Activated T-cell treated with anti-CD3 and anti-CD28 coated beads, Interleukin-2, amount 50 U/mL, for 24 hours (primary cell): ENCODE data around the gene ABI3BP.

ENCODE experiments used
- DNase-seq: peaks from one replicate; pipeline ENCODE4 v3.0.0-alpha.2; 2020
- H3K27ac Mint-ChIP-seq: 2 replicates; pipeline ENCODE4 v1.8.0; 2020; ENCODE audit warnings: mild to moderate bottlenecking, mixed read lengths
- H3K27me3 Mint-ChIP-seq: 2 replicates; pipeline ENCODE4 v1.8.0; 2020; ENCODE audit warnings: mixed read lengths
- H3K36me3 Mint-ChIP-seq: 2 replicates; pipeline ENCODE4 v1.8.0; 2020; ENCODE audit warnings: low read depth, mixed read lengths
- H3K4me1 Mint-ChIP-seq: 2 replicates; pipeline ENCODE4 v1.8.0; 2020; ENCODE audit warnings: low read depth, mixed read lengths
- H3K4me3 Mint-ChIP-seq: 2 replicates; pipeline ENCODE4 v1.8.0; 2020; ENCODE audit warnings: mild to moderate bottlenecking, moderate library complexity, mixed read lengths
- H3K9me3 Mint-ChIP-seq: 2 replicates; pipeline ENCODE4 v1.8.0; 2020; ENCODE audit warnings: mixed read lengths

The ABI3BP gene

DNA sequence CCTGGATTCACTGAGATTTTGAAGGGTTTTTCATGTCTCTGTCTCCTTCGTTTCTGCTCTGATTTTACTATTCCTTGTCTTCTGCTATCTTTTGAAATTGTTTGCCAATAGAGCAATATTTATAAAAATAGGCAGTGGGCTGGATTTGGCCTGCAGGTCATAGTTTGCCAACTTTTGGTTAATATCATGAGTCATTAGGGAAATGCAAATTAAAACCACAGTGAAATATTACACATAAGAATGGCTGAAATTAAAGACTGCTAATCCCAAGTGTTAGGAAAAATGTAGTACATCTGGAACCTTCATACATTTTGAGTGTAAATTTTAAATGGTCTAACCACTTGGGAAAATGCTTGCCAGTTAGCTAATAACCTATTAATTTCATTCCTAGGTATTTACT is 56.3 kb downstream of the ABI3BP start:
- DNase-seq, result no peak
- no peaks in the 10 kb centered on the region for H3K36me3 Mint-ChIP-seq
- no peaks in the 10 kb centered on the region for H3K4me1 Mint-ChIP-seq
- no peaks in the 10 kb centered on the region for H3K9me3 Mint-ChIP-seq
- H3K27me3 Mint-ChIP-seq, result peaks cover 12% of the 10 kb centered on the region
- no peak overlapping the region for H3K27ac Mint-ChIP-seq
- H3K4me3 Mint-ChIP-seq, result no peak overlapping the region

DNA sequence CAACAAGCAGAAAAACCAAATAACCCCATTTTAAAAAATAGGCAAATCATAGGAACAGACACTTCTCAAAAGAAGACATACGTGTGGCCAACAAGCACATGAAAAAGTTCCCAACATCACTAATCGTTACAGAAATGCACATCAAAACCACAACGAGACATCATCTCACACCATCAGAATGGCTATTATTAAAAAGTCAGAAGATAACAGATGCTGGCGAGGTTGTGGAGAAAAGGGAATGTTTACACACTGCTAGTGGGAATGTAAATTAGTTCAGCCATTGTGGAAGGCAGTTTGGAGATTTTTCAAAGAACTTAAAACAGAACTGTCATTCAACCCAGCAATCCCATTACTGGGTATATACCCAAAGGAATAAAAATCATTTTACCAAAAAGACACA is 60.7 kb downstream of the ABI3BP start:
- DNase-seq, result no peak
- Mint-ChIP-seq H3K4me1 (no peaks in the 10 kb centered on the region), H3K36me3 (no peaks in the 10 kb centered on the region), H3K9me3 (no peaks in the 10 kb centered on the region), H3K27ac (no peak overlapping the region), H3K4me3 (no peak overlapping the region), H3K27me3 (peaks cover 7% of the 10 kb centered on the region)

- no peak for DNase-seq
- Mint-ChIP-seq H3K9me3 (no peaks in the 10 kb centered on the region), H3K4me3 (no peak overlapping the region), H3K27ac (no peak overlapping the region), H3K4me1 (no peaks in the 10 kb centered on the region), H3K27me3 (peaks cover 10% of the 10 kb centered on the region), H3K36me3 (no peaks in the 10 kb centered on the region)
Measured at GRCh38 chr3:100928638-100929428, 64.4 kb downstream of the ABI3BP start.

DNA sequence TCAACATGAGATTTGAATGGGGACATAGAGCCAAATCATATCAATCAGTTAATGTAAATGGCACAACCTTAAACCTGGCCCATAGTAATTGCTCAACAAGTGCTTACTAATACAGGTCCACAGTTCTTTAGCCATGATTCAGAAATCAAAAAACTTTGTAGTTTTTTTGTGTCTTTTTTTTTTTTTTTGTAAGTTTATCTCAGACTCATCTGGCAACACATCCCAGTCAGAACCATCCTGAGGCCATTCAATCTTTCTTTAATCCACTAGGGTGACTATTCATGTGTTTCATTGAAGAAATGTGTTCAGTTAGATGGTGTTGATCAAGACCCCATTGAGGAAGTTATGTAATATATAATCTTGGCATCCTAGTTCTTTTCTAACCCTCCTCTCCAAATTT is 65.4 kb downstream of the ABI3BP start:
- H3K27ac Mint-ChIP-seq, result no peak overlapping the region
- no peak overlapping the region for H3K4me3 Mint-ChIP-seq
- no peaks in the 10 kb centered on the region for H3K4me1 Mint-ChIP-seq
- peaks cover 14% of the 10 kb centered on the region for H3K27me3 Mint-ChIP-seq
- H3K36me3 Mint-ChIP-seq, result no peaks in the 10 kb centered on the region
- H3K9me3 Mint-ChIP-seq, result no peaks in the 10 kb centered on the region
- DNase-seq, result no peak

DNA sequence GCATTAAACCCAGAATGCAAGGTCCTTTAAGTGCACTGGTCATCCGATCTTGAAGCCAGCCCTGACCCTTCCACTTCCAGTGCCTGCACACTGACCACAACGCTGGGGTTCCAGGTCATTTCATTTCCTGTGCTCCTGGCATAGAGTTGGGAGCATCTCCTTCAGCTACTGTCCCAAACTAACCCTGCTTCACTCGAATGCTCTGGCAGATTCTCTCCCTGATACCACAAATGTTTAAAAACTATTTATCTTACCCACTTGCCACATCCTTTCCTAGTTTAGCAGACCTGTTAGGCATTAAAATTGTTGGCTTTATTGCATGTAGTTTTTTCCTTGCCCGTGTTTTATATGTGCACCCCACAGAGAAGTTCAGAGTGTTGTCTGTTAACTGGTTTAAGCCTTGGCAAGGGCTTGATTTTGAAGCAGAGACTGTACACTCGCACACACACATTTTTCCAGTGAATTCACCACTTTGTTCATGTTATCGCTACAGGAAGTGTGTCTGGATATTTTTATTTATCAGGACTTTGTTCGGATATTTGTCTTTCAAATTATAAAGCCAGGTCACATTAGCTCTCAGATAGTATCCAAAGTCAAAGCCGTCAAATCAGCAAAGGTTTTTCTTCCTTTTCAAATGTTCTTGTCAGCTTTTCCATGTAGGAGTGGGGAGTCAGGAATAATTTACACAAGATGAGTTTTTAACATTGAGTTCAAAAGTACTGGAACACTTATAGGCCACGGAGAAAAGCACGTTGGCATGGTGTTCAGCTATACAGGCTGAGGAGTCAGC is 77.3 kb downstream of the ABI3BP start:
- DNase-seq, result no peak
- Mint-ChIP-seq H3K27me3 (peaks cover 6% of the 10 kb centered on the region), H3K4me1 (no peaks in the 10 kb centered on the region), H3K9me3 (no peaks in the 10 kb centered on the region), H3K36me3 (no peaks in the 10 kb centered on the region), H3K4me3 (no peak overlapping the region), H3K27ac (no peak overlapping the region)

DNA sequence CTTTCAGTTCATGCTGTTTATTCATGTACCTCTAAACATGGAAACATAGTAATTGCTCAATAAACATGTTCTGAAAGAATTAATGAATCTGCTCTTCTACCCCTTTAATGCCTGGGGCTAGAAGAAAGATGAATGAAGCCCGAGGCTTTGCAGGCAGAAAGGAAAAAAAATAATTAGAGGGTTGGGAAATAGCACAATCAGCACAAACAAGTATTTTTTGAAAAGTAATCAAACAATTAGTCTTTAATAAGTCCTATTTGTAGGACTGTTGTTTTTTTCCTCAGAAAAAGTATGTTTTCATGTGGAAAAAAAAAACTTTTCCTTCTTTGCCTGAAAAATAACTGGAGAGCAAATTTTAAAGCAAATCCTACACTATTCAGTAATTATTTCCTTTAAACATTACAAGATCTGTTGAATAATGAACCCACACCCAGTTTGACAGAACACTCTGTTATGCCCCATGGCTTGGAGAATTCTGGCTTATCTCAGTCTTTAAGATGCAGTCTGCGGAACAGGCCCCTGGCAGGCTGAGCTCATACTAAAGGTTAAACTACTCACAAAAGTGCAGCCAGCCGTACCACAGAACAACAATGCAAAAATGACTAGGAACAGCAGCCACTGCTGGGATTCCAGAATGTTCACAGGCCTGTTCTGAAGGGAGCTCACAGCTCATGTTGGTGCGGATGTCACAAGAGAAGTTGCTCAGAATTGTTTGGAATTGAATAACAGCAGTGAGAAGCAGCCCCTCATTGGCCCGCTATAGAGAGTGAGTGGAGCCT is 79.2 kb downstream of the ABI3BP start:
- no peaks in the 10 kb centered on the region for H3K4me1 Mint-ChIP-seq
- H3K27me3 Mint-ChIP-seq, result peaks cover 8% of the 10 kb centered on the region
- H3K4me3 Mint-ChIP-seq, result no peak overlapping the region
- no peaks in the 10 kb centered on the region for H3K9me3 Mint-ChIP-seq
- no peaks in the 10 kb centered on the region for H3K36me3 Mint-ChIP-seq
- no peak overlapping the region for H3K27ac Mint-ChIP-seq
- no peak for DNase-seq

DNA sequence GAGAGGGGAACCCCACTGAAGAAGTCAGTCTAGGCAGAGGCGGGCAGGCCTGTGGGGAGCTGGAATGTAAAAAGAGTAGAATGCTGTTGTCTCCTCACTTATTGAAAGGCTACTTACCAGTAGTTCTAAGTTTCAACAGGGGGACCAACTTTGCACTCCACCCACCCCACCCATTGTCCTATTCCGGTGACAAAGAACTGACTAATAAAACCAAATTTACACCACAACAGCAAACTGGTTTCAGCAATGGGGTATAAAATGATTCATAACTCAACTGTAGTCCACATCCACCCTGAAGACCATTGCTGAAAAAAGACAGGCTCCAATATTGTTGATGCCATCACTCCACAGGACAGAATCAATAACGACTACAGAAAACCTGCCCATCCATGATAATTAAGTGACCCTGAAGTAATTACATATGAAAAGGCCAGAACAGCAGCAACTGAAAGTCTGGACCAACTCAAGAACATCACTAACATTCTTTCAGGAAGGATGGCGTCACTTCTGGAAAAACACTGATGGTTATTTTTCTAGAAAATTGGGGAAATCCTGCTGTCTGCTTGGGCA is 80.2 kb downstream of the ABI3BP start:
- Mint-ChIP-seq H3K4me1 (no peaks in the 10 kb centered on the region), H3K27me3 (peaks cover 9% of the 10 kb centered on the region), H3K9me3 (no peaks in the 10 kb centered on the region)

DNA sequence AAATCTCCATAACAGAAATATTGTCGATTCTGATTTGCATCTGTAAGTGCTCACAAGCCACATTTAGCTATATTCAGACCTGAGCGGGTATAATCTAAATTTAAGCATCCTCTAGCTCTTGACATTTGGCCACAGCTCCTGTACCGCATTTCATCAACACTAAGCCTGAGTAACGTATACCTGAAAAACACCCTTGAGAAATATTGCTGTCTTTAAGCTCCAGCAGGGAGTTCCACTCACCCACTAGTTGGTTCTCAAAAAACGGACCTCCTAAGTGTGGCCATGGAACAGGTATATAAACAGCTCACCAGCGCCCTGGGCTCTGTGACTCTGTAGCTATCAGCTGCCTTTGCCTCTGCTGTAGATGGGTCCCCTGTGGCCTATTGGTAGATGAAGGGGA is 80.7 kb downstream of the ABI3BP start:
- H3K9me3 Mint-ChIP-seq, result no peaks in the 10 kb centered on the region
- H3K4me1 Mint-ChIP-seq, result no peaks in the 10 kb centered on the region
- no peak for DNase-seq
- no peak overlapping the region for H3K27ac Mint-ChIP-seq
- H3K27me3 Mint-ChIP-seq, result peaks cover 9% of the 10 kb centered on the region
- H3K4me3 Mint-ChIP-seq, result no peak overlapping the region
- H3K36me3 Mint-ChIP-seq, result no peaks in the 10 kb centered on the region

More for the DNA sequence above, 80.2 kb downstream of the ABI3BP start:
- no peak for DNase-seq
- Mint-ChIP-seq H3K4me3 (no peak overlapping the region), H3K36me3 (no peaks in the 10 kb centered on the region), H3K27ac (no peak overlapping the region)

GRCh38 chr3:100911956-100912355 is 81.3 kb downstream of the ABI3BP start:
- no peak for DNase-seq
- H3K9me3 Mint-ChIP-seq, result no peaks in the 10 kb centered on the region
- H3K27ac Mint-ChIP-seq, result no peak overlapping the region
- H3K36me3 Mint-ChIP-seq, result no peaks in the 10 kb centered on the region
- H3K4me1 Mint-ChIP-seq, result no peaks in the 10 kb centered on the region
- no peak overlapping the region for H3K4me3 Mint-ChIP-seq
- peaks cover 14% of the 10 kb centered on the region for H3K27me3 Mint-ChIP-seq

DNA sequence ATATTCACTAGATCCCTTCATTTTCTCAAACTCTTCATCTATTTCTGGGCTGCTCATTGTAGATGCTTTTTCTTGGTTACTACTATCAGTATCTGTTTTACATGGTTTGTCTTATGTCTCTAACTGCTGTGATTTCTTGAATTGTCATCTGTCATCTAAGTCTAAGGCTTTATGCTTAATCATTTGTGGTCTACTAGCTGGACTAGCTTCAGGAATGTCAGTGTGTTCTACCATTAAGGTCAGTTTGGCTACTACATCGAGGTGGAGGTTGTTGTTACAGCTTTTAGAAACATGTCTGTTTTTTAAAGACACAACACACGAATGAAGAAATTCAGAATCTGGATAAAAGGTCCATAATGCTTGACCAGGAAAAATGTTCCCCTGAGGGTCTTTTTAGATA is 82.2 kb downstream of the ABI3BP start:
- Mint-ChIP-seq H3K36me3 (no peaks in the 10 kb centered on the region), H3K4me3 (no peak overlapping the region), H3K4me1 (no peaks in the 10 kb centered on the region), H3K27me3 (peaks cover 14% of the 10 kb centered on the region), H3K27ac (no peak overlapping the region), H3K9me3 (no peaks in the 10 kb centered on the region)
- DNase-seq, result no peak

- Mint-ChIP-seq H3K4me3 (no peak overlapping the region), H3K27ac (no peak overlapping the region), H3K9me3 (peaks cover 3% of the 10 kb centered on the region), H3K36me3 (no peaks in the 10 kb centered on the region), H3K27me3 (peaks cover 9% of the 10 kb centered on the region), H3K4me1 (peaks cover 5% of the 10 kb centered on the region)
- no peak for DNase-seq
Measured at GRCh38 chr3:100902572-100902971, 90.6 kb downstream of the ABI3BP start.

- H3K4me3 Mint-ChIP-seq, result no peak overlapping the region
- peaks cover 3% of the 10 kb centered on the region for H3K9me3 Mint-ChIP-seq
- H3K36me3 Mint-ChIP-seq, result no peaks in the 10 kb centered on the region
- peaks cover 4% of the 10 kb centered on the region for H3K27me3 Mint-ChIP-seq
- no peak overlapping the region for H3K27ac Mint-ChIP-seq
- peaks cover 5% of the 10 kb centered on the region for H3K4me1 Mint-ChIP-seq
- no peak for DNase-seq
Measured at GRCh38 chr3:100900671-100901335, 92.4 kb downstream of the ABI3BP start.

GRCh38 chr3:100899440-100900091 is 93.7 kb downstream of the ABI3BP start:
- H3K4me1 Mint-ChIP-seq, result peaks cover 5% of the 10 kb centered on the region
- no peak overlapping the region for H3K27ac Mint-ChIP-seq
- H3K4me3 Mint-ChIP-seq, result no peak overlapping the region
- DNase-seq, result no peak
- H3K9me3 Mint-ChIP-seq, result peaks cover 3% of the 10 kb centered on the region
- H3K36me3 Mint-ChIP-seq, result no peaks in the 10 kb centered on the region
- peaks cover 4% of the 10 kb centered on the region for H3K27me3 Mint-ChIP-seq

GRCh38 chr3:100898681-100899080 is 94.5 kb downstream of the ABI3BP start:
- Mint-ChIP-seq H3K27ac (no peak overlapping the region), H3K4me3 (no peak overlapping the region), H3K9me3 (no peaks in the 10 kb centered on the region), H3K36me3 (no peaks in the 10 kb centered on the region), H3K27me3 (peaks cover 4% of the 10 kb centered on the region), H3K4me1 (peaks cover 5% of the 10 kb centered on the region)
- no peak for DNase-seq
